Activated CD4-positive, alpha-beta T cell treated with anti-CD3 and anti-CD28 coated beads for 4 hours (primary cell): Measurements from ENCODE around the gene C6orf132.
"Not testable (repeated sequence)": the region's sequence is repeated elsewhere in the genome, so short reads cannot be mapped to it uniquely, and the experiment has no call there.

ENCODE experiments used
- DNase-seq, 2 donors: peaks; one replicate each; pipeline ENCODE4 v3.0.0-alpha.2; 2020

Gene C6orf132, protein sequence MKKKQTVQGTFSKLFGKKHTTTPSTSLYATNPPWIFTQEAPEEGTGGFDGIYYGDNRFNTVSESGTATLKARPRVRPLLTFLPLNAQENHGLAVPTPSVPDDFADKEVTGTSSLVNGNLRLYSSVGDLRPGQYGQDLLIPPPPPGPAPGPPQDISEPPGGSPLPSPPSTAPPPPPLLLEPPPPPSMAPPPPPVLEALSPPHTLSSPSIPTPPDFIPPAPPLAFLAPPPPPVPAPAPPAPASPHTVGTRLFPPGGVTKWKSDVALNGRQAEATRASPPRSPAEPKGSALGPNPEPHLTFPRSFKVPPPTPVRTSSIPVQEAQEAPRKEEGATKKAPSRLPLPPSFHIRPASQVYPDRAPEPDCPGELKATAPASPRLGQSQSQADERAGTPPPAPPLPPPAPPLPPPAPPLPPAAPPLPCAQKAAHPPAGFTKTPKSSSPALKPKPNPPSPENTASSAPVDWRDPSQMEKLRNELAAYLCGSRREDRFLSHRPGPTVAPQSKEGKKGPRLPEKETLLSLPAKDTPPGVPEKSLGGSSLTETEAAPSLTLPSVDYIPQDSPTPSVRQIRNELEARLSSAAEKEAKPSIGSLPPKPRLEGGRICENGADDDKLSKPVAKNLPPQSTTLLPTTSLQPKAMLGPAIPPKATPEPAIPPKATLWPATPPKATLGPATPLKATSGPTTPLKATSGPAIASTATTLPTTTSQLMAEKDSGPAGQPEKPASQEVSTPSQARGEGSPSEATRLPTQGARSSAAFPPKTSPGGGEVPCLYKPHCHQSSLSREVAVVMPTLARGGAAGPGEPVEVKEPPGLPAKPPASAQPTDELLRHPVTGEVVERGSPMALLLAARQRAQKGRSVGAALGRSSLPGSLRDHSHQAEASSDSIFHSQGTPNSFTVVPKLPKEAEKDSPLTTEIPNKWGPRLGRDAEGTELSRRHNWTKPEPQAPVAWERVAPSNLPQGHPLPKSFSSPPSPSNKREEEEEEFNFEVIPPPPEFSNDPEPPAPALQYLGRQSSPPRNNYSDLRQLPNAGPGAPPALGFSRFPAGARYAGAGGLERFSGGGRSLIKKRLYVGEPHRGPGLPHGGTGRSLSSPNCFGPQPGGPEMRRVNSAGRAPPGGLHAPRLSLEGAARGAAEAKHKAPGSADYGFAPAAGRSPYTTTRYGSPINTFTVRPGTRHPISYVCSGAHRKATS

DNA sequence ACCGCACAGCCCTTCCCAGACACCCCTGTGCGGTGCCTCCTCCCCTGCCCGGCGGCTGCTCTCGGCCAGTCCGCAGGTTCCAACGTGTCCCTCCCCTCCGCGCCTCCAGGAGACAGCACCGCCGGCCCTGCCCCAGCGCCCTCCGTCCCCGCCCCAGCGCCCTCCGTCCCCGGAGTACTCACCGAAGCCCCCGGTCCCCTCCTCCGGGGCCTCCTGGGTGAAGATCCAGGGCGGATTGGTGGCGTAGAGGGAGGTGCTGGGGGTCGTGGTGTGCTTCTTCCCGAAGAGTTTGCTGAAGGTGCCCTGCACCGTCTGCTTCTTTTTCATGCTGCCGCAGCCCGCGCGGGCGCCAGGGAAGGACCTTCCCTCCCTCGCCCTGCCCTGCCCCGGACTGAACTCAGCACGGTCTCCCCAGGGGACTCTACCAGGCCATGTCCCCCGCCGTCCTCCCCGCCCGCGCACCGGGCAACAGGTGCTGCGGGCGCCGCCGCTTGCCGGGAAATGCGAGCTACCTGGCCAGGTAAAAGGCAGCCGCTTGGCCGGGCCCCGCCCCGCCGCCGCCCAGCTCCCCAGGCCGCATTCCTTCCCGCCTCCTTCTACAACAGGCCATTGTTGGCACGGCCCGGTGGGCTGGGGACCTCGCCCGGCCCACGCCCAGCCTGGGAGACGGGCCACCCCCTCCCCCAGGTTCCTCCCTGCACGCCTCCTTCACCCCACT is at the start of gene C6orf132:
Gene C6orf132 (minus strand): TSS at position 503 of the 718 bp plus-strand sequence. CDS start 176 bp downstream, at position 327.
- DNase-seq = no peak

DNA sequence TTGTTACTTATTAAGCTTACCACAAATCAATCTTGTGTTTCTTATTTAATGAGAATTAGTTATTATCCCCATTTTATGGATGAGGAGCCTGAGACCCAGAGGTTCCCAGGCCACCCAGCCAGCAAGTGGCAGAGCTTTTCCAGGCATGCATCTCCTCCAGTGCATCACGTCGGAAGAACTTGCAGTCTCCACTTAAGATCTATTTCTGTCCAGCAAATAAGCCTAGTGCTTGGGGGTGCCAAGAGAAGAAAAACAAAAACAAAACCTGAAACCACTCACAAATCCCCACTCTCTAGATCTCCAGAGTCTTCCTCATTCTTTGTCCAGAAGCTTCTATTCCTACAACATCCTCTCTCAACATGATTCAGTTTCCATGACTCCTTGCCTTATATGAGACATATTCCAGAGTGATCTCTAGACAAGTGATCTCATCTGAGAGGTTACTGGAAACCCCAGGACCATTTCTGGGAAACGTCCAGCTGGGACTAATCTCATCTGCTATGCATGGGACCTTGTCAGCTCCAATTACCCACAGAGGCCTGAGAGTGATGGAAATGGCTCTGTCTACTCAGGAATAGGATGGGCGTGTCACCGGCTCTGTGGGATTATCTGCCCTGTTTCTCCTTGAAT is 48.2 kb upstream of the C6orf132 start:
- DNase-seq = no peak

DNA sequence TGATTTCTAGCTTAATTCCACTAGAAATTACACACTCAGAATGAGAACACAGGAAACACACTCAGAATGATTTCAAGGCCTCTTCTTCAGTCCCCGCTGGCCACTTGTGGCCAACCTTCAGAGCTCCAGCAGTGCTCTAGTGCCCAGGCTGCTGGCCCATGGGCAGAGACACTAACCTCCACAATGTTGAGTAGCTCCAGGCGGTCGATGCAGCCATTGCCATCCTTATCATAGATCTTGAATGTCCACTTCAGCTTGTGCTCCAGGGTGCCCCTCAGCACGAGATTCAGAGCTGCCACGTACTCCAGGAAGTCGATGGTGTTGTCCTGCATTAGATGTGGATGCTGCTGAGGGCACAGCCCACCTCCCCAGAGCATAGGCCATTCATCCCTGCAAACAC is 46.0 kb upstream of the C6orf132 start:
- no peak for DNase-seq

DNA sequence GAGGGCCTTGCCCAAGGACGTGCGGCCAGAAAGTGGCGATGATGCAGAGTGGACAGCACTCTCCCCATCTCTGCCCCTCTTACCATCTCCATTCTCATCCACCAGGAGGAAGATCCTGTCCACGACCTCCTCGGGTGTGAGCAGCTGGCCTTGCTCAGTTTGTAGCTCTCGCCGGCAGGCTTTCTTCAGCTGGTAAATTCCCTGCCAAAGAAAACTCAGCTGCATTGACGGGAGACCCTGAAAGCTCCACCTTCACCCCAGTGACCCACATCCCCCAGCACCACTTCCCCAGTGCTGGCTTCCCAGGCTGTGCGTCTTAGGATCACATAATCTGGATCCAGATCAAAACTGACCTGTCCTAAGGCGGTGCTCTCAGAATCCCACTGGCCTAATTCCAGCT is 43.2 kb upstream of the C6orf132 start:
- DNase-seq = no peak

DNA sequence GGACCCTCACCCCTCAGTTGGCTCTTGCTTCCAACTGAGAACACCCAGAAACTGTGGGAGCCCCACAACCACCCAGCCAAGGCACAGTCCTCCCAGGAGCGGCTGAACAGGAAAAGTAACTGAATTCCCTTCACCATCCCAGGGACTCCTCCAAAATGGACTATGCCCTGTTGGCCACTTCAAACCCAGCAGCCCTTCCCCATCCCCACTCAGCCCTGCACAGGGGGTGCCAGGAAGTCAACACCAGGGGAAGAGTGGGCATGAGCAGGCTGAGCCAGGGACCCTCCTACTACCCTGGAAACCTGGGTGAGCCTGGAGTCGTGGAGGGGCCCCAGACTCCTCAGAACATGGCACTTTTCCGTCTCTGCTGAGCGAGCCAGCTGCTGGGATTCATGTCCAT is 42.1 kb upstream of the C6orf132 start:
- DNase-seq = no peak

DNA sequence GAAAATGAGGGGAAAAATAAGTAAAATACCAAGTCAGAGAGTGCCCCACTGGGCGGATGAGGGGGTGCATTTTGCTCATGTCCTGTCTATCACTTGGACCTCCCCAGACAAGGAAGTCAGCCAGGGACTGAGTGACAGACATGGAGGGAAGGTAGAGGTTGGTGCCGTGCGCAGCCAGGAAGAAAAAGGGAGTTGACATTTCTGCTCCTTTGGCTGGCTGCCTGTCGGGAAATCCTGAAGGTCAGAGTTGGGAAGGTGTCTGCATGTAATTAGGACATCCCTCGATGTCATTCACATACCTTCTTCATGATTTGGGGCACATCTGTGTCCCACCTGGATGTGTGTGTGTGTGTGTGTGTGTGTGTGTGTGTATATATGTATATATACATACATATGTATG is 39.7 kb upstream of the C6orf132 start:
- DNase-seq = no peak

DNA sequence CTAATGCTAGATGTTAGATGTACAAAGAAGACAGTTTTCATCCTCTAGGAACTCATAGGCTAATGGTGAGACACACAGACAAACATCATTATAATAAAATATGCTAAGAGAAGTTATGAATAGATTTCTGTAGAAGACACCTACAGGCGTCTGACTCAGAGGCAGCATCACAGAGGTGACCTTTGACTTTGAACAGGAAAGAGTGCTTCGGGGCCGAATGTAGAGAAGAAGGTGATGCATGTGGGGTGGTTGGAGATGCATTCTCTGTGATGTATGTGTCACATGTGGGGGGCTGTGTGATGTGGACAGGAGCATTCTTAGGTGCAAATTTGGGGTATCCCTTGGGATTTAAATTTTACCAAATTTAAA is 37.5 kb upstream of the C6orf132 start:
- no peak for DNase-seq

DNA sequence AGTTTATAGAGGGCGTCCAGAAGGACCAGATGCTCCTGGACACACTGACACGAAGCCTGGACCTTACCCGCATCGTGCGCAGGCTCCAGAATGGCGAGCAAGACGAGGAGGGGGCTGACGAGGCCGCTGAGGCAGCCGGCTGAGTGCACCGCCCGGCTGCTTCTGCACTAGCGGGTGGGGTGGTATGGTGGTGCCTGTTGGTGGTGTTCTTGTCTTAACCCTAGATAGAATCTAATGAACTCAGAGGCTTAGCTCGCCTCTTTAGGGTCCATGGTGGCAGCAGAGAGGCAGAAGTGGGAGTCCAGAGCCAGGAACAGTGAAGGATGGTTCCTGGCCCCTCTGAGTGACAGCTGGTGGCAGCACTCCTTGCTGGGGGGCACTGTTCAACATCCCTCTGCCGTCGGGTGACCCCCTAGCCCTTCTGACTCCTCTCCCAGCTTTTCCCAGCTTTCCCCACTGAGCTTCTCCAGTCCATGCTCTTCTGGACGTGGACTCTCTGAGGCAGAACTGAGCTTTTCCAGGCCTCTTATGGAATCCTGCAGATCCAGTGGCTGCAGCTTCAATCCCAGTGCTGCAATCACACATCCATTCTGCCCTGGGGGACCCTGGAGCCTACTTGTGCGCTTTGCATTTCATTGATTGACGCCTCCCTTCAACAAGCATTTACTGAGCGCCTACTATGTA is 37.0 kb upstream of the C6orf132 start:
- DNase-seq = no peak

DNA sequence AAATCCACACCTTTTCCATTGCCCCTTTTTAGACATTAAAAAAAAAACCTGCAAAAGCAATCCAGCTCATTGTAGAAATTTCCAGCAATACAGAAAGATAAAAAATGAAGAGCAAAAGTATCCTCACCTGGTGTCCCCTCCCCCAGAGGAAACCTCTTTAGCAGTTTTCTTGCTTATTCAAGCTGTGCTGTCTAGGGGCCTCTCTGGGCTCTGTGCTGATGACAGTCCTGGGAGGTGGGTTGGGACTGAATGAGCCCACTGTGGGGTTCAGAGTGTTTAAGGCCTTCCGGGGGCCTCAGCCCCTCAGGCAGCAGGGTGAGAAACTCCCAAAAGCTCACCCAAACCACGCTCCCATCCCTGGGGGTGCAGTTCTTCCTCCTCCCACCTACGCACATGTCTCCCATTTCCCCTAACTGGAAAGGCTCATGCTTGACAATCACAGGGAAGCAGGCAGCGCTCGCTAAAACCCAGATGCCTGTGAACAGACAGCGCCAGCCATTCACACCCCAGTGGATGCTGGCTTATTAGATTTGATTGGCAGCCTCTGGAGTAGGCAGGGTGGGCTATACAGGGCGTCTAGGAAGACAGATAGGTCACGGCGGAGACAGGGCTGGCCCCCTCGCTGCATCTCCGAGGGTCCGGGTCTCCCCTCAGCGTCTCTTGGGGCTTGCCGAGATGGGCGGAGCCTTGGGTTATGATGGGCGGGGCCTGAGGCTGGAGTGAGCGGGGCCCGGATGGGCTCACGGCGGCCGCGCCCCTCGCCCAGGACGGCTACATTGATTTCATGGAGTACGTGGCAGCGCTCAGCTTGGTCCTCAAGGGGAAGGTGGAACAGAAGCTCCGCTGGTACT is 35.3 kb upstream of the C6orf132 start:
- no peak for DNase-seq

DNA sequence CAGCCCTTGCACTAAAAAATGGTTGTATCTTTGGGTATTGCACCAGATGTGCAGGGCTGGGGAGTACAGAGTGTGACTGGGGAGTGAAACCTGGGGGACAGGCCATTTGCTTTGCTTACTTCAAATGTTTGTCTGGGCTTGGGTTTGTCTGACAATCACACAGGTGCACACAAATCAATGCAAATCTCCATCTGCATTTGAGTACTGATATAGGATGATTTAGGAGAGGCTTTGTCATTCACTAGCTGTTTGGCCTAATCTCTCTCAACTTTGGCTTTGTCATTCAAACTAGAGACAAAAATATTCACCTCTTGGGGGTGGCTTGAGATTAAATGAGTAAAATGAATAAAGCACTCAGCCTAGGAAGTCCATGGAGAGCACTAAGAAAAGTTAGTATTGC is 34.6 kb upstream of the C6orf132 start:
- DNase-seq = no peak

DNA sequence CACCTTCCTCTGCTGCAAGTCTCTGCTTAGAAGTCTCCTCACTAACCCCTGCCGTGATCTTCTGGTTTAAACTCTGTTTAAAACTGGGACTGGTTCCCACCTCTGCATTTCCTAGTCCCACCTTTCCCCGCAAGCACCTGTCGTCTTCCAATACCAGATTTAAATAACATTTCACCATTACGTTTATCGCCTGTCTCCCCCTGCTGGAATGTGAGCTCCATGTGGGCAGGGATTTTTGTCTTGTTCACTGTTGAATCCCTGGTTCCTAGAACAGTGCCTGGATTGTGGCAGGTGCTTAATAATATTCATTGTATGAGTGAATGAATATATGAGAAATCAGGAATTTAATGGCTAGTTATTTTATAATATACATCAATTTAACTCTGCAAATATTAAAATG is 33.4 kb upstream of the C6orf132 start:
- no peak for DNase-seq

DNA sequence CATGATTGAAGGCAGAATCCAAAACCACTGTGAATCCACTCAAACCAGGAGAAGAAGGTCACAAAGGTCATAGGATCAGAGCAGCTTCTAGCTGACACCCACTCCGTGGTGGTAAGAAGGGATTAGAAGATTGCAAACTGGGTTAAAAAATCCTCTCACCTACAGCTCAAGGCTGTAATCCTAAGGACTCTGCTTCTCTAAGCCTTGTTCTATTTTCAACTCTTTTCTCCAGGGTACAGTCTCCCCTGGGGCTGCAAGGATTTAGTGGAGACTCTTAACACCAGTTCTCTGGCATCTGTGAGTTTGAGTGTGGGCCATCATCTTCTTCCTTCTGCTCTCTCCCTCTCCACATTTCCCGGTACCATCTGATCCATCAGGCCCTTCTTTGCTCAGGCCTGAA is 30.7 kb upstream of the C6orf132 start, which contains the start of gene GUCA1A:
Gene GUCA1A (plus strand): TSS at position 264 of the 400 bp plus-strand sequence. CDS start 250 bp downstream, outside the sequence.
- DNase-seq = no peak

DNA sequence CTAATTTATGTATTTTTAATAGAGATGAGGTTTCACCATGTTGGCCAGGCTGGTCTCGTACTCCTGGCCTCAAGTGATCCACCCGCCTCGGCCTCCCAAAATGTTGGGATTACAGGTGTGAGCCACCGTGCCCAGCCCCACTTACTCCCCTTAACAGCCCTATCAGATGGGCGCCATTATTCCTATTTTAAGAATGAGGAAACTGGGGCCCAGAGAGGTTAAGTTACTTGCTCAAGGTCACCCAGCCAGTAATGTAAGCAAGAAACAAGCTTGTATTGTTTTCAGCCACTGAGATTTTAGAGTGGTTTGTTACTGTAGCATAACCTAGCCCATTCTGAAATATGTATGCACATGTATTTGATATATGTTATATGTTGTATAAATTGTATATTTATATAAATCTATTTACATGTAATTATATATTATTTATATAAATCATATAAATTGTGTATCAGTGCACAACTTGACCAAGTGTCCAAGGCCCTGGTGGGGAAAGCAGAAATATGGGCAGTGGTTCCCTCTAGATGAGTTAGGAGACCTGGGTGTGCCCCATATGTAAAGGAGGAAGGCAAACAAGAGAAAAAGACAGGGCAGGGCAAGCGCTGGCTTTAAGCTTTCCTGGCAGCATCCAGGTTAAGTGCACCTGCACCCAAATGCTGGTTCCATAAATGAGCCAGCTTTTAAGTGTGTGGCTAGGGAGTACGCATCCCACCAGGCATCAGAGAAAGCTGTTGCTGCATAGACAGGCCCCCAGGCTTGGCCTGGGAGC is 29.6 kb upstream of the C6orf132 start:
- DNase-seq = no peak

DNA sequence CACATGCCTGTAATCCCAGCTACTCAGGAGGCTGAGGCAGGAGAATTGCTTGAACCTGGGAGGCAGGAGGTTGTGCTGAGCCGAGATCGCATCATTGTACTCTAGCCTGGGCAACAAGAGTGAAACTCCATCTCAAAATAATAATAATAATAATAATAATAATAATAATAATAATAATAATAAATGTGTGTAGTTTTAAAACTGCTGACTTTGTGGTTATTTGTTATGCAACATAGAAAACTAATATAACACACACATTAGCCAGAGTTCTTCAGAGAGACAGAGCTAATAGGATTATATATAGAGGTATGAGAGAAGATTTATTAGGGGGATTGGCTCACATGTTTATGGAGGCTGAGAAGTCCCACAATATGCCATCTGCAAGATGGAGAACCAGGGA is 27.4 kb upstream of the C6orf132 start:
- not testable (repeated sequence) for DNase-seq

DNA sequence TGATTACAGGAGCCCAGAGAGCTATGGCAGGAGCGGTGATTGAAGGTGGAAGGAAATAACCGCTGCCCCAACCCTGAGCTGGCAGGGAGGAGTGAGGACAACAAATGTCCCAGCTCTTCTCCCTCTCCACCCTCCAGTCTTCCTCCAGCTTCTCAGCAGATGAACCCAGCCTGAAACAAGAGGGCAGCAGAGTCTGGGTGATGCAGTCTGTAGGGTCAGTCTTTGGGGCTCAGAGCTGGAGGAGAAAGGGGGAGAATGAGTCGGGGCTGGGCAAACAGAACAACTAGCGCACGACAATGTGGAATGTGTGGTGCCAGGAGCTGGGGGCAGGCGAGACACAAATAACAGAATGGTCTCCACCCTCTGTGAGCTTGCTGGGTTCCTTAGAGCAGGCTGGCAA is 26.2 kb upstream of the C6orf132 start:
- DNase-seq = no peak

DNA sequence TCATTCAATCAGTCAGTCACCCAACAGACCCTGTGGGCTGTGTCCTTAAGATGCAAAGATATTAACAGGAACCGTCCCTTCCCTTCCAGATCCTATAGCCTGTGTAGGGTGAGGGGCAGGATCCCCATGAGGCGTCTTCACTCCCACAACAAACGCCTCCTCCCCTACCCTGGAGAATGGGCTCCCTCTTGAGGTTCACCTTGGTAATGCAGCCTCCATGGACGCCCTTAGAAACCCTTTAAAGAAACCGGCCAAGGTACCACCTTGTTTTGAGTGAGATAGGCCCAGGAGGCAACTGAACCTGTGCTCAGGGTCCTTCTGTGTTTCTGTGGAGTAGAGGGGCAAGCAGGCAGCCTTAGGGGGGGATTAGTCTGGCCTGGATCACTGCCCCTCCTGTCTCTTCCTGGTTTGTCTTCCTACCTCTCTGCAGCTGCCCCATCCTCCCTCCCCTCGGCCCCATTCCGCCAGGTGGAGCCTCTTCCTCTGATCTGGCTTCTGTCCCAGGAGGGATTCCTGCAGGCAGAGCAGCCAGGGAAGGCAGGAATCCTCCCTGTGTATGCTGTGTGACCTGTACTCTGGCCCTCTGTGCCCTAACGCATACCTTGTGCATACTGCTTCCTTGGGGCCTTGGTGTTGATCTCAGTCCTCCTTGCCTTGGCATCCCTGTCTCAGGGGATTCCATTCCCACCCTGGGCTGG is 24.2 kb upstream of the C6orf132 start:
- peak; percentile 58 to 85 for DNase-seq

DNA sequence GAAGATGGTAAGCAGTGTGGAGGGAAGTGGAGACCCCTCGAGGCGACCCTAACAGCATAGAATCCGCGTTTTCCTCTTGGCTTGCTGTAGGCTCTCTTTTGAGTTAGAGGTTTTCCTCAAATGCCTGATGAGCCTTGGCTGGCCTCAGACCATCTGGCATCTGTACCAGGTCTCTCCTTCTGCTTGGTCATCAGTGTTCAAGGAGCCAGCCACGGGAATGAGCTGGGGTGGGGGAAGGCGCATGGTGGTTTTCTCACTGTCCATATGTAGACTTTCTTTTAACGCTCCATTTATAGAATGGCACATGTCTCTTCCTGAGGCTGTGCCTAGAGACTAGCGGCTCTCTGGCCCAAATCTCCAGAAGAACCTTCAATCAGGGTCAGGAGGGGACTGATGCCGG is 22.6 kb upstream of the C6orf132 start:
- no peak for DNase-seq

DNA sequence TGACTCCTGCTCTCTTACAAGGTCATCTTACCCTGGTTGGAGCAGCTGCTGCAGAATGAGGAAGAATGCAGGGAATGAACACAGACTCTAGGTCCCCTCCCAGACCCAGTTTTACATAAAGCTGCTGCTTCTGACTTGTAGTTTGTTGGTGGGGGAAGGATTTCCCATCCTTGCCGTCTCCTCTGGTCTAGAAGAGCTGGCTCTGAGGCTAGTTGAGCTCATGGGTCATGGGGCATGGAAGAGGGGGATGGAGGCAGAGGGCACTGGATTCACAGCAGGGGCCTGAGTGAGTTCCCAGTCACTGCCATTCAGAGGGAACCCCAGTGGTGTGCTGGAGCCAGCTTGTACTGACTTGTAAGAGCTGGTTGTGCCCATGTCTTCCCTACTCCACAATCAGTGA is 21.6 kb upstream of the C6orf132 start:
- no peak for DNase-seq

DNA sequence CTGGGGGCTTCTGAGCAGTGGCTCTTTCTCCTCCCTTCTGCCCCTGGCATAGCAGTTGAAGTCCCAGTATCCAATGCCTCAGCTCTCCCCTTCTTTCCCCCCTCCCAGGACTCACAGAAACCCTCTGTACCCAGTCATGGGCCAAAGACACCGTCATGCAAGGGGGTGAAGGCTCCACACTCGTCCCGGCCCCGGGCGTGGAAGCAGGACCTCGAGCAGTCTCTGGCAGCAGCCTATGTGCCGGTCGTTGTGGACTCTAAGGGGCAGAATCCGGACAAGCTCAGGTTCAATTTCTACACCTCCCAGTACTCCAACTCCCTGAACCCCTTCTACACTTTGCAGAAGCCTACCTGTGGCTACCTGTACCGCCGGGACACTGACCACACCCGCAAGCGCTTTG is 20.4 kb upstream of the C6orf132 start:
- no peak for DNase-seq
